COR-L47 (cell line): ENCODE results near the gene PAX2.

Source experiments
- DNase-seq: peaks from one replicate; lab custom pipeline; 2025; lab: John Stamatoyannopoulos, UW

Gene PAX2

DNA sequence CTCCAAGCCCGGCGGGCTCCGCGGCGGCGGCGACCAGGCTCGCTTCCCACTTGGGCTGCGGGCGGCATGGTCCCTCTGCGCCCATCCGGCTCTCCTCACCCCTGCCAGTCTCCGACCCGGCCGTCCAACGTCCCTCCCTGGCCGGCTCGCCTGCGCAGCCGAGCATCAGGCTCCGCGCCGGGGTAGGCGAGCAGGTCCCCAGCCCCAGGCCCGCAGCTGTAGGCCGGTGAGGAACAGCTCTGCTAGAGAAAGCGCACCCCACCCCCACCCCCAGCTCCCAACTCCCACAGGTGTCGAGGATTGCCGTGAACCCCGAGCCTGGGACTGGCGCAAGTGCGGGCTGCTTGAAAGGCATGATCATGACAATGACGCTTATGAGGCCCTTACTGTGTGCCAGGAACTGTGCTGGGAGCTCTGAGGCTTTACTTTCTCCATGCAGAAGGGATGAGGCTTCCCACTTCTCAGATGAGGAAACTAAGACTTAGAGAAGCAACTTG, 20.8 kb upstream of the PAX2 start:
- no peak for DNase-seq

DNA sequence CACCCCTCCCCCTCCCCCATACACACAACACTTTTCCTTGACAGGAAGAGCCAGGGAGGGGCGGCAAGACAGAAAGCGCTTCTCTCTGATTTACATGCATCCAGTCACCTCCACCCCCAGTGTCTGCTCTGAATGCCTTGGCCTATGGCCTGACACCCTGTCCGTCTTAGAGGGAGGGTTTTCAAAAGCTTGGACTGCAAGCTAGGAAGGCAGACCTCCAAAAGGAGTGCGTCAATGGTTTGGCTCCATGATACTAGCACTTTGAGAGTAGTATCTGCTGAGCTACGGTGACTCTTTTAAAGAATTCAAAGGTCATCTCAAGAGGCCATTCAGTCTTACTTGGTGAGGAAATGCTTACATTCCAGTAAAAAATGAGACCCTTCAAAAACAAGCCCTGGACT, 20.3 kb upstream of the PAX2 start:
- no peak for DNase-seq

GRCh38 chr10:100725869-100726426, 19.4 kb upstream of the PAX2 start:
- no peak for DNase-seq

GRCh38 chr10:100727808-100728207, 17.6 kb upstream of the PAX2 start:
- DNase-seq = no peak

DNA sequence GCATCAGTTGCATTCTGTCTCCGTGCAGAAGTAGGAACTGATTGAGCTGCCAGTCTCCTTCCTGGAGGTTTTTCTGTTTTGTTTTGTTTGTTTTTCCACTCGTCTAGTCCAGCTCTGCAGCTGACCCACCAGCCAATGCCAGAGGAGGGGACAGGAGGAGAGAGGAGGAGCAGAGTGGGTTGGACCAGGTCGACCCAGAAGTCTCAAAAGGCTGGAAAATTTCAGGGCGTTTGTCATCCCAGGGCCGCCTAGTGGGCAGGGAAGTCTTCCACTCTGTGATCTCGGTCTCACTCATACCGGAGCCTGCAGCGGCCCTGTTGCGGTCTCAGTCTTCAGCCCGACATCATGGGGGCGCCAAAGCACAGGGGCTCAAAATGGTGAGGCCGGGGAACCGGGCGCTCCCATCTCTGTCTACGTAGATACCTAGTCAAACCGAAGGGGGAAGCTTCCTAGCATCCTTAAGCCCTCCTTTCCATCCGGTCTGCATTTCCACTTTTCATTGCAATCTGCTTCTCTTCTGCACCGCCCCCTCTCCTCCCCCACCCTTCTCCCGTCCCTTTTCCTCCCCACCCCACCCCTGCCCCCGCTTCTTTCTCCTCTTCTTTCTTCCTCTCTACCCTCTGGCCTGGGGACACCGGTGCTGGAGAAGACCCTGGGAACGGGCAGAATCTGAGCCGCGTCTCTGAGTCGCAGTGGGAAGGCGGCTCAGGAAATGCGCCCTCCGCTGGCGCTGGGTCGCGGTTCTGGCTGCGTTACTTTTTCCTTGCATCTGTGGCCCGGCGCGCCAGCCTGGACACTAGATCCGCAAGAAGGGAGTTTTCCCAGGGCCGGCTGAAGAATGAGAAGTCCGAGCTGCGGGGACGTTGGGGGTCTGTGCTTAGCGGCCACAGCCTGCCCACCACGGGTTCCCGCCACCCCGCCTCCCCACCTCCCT, 16.2 kb upstream of the PAX2 start:
- DNase-seq = peak; percentile 28

DNA sequence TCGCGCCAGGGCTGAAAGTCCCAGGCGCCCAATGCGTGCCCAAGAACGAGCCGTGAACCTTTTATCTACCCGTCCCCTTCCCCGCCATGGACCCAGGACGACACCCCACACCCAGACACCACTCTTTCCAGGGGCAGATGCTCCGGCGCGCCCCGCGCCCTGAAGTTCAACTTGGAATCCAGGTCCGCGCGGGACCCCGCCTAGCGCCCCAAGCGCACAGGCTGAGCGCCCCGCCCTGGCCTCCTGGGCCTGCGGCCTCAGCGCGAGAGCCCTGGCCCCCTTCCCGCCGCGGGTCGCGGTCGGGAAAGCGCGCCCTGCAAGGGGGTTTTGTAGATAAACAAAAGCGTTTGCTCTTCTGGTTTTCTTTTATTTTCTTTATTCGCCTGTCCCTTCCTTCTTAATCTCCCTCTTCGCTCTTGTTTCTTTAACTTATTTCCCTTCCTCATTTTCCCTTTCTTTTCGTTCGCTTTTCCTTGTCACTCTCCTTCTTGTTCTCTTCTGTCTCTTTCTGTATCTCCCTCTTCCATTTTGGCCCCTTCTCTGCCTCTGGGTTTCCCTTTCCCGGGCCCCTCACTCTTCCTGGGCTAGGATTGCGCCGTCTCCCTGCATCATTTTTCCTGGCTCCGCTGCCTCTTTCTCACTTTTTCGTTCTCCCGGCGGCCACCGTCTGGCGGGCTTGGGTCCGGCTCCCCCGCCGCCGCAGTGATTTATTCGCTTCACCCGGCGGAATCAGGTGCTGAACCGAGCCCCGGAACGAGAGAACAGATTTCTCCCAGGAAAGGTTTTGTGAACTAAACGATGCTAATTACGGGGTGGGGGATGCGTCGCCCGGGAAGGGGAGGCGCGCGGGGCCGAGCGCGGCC, 15.3 kb upstream of the PAX2 start:
- no peak for DNase-seq

- DNase-seq = no peak
These were observed 14.5 kb upstream of the PAX2 start for GRCh38 chr10:100730725-100731406.

DNA sequence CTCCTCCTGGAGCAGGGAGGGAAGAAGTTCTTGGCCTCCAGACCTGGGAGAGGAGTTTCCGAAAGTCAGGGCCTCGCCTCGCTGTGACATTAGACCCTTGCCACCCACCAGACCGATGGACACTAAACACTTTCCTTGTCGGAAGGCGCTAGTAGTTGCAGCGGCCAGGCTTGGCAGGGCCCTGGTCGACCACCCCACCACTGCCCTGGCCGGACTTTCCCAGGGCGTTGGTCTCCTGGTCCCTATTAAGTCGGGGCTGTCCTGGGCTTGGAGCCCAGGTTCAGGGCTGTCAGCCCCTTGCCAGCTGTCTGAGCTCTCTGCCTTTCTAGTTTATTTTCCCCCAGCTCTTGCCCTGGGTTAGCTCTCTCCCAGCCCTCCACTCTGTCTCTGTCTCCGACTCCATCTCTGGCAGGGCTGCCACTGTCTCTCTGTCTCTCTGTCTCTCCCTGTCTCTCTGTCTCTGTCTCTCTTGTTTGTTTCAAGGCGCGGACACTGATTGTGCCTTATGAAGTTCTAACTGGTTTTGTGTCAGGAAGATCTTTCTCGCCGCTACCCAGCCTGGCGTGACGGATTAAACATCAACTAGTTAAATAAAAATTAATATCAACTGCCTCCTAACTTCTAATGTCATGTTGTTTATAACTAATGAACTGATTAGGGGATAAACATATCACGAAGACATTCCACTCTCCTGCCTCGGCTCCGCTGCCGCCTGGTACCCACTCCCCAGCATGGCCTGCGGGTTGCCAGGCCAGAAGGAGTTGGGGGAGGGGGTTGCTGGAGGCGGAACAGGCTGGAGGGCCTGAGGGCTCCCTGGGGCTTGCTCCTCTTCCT, 13.8 kb upstream of the PAX2 start:
- DNase-seq = no peak

DNA sequence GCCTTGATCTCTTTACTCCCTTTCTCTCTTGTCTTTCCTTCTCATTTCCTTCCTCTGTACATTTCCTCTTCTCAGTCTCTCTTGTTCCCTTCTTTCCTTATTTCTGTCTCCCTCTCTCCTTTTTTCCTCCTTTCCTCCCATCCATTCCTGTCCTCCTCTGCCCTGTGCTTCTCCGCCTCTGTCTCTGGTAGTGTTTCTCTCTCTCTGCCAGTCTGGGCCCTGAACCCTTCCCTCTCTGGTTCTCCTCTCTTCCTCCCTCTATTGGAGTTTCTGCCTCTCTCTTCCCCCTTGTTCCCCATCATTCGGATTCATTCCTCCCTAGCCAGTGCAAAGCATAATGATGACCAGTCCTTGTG, 13.2 kb upstream of the PAX2 start:
- no peak for DNase-seq

DNA sequence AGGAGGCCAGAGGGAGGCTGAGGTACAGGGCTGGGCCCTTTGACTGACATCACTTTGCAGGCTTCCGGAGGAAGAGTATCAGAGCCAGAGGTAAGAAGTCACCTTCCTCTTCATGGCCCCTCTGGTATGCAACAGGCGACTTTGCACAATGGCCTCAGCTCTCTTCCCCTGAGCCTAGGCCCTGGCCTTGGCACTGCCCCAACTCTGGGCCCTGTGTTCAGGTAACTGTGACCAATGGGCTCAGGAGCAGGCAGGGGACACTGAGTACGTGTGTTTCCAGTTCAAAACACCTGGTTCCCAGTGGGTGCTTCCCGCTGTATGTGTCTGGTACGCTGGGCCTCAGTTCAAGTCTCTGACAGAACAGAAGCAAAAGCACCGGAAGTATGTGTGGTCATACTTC, 12.1 kb upstream of the PAX2 start:
- no peak for DNase-seq

DNA sequence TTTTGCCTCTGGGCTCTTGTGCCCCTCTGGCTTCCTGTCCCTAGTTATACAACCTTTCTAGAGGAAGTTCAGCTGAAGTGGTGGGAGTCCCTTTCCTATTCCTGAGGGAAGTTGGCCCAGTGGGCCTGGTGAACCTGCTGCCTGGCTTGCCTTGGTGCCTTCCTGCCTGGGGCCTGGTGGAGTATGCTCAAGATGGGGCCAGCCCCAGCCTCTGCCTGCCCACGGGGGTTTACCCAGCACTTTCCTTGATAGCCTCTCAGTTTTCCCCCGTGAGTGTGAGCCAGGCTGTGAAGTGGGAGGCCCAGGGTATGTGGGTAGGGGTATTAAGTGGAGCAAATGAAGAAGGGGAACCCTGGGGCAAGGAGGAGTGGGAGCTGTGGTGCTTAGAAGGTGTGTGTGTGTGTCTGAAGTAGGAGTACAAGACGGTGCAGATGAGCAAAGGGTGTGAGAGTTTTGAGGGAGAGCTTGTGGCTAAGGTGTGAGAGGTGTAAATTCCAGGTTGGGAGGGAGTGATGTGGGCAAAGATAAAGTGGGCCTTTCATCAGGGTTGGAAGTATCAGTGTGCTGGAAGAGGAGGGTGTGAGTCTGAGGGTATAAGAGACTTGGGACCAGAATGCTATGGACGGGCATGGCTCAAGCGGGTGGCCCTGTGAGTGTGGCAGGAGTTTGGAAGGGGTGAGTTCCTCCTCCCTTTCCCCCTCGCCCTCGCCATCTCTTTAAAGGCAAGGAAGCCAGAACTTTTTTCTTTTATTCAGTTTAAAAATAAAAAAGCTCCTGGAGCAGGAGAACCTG, 10.9 kb upstream of the PAX2 start:
- DNase-seq = no peak

- DNase-seq = no peak
These were observed 10.4 kb upstream of the PAX2 start for GRCh38 chr10:100735087-100735336.

DNA sequence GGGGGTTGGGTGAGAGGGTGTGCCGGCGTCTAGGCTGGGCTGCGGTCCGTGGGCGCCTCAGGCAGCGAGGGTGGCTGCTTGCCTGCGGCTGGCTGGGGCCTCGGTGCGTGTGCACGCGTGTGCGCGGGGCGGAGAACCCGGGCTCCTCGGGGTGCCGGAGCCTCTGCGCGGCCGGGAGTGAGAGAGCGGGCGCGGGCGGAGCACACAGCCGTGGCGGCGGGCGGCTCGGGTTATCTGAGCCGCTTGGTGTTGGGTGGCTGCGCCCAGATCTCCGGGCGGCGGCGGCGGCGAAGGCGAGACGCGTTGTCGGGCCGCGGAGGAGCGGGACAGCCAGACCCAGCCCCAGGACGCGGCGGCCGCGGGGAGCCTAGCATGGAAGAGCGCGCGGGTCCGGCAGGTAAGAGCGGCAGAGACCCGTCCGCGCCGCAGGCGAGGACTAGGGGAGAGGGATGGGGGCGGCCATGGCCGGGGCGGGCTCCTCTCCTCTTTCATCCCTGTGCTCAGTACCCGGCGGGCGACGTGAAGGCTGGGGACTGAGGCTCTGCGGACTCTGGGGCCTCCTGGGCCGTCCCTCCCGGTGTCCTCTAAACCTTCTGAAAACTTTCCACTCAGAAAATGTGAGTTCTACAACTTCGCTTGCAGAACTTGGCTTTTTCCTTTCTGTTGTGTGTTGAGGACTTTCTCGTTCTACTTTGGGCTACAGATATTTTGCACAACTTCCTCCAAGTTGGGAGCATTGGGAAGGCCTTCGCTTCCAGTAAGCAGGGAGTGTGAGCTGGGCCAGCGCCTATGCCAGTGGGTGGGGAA, 9.8 kb upstream of the PAX2 start:
- no peak for DNase-seq

DNA sequence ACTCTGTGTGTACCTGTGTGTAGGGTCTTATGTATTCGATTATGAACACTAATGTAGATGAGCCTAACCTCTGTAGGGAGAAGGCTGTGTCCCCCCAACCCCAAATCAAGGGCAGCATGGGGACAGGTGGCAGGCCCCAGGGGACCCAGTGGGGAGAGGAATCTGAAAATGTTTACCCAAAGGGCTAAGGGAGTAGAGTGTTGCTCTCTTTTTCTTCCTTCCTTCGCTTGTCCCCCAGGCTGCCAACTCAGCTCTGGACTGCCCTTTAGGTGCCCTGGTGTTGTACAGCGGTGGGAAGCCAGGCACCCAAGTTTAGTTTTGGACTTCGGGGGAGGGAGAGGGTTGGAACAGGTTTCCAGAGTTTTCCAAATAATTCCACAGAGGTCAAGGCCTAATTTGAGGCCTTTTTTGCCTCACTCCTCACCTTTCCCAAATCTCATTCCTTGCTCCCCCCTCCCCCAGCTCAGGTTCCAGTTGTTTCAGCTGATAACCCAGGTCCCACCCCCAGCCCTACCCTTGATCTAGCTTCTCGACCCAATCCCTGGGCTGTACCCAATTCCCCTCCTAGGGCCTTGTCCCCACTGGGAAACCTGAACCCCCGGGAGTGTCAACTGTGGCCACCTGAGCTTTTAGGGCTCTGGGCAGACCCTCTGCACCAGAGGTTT, 9.1 kb upstream of the PAX2 start:
- DNase-seq = no peak

- DNase-seq = no peak
These were observed 8.5 kb upstream of the PAX2 start for GRCh38 chr10:100736809-100737354.

- no peak for DNase-seq
These were observed 7.9 kb upstream of the PAX2 start for GRCh38 chr10:100737355-100738054.

DNA sequence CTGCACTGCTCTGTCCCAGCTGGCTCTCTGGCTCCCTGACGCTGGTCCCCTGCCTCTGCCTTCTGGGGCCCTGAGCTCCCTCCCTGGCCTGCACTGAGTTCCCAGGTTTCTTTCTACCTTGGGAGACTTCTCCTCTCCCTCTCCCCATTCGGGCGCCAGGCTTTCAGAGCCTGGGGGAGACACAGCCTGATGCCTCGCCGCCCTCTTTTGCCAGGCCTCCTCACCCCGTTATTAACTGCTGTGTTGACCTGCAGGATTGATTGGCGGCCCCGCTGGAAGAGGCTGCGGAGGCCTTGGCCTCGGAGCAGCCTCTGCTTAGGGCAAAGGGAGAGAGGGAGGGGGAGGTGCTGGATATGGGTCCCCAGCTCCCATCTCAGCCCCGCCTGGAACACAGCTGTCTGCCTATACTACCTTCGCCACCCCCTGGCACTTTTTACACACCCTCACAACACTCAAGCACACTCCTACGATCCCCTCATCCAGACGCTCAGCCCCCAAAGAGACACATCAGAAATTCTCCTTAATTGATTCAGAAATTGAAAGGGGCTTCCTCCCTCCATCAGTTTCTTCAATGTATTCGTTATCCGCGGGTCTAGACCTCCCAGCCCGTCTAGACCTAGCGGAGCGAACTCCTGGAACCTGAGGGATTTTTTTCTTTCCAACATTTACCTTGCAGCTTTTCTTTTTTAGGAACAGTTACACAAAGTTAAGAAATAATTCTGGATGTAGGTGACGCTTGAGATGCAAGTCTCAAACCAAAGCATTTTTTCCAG, 7.1 kb upstream of the PAX2 start:
- DNase-seq = no peak
